ENCODE measurements around the gene CHRM1.

GRCh38 chr11:62922189-62922589 lies 1.0 kb upstream of the CHRM1 start:
- TF ChIP-seq CTCF (IDR thresholded peaks at IDR 0.05) (no peak), EP300 (IDR thresholded peaks at IDR 0.05) (no peak), POLR2A (IDR thresholded peaks at IDR 0.05) (no peak)

Measured in stomach (tissue), 4 donors.